ENCODE measurements around the gene HADH. TPM values are rescaled to one million over a fixed set of nuclear protein-coding genes. Genes with fewer than 3 reads are reported as not detected.

HADH gene
- total RNA-seq (2022; extraction: Qiagen RNA extraction; ENCODE audit: low read depth) = 22.9 to 25.7 TPM (median 24.4 TPM) in 5 replicates

DNA sequence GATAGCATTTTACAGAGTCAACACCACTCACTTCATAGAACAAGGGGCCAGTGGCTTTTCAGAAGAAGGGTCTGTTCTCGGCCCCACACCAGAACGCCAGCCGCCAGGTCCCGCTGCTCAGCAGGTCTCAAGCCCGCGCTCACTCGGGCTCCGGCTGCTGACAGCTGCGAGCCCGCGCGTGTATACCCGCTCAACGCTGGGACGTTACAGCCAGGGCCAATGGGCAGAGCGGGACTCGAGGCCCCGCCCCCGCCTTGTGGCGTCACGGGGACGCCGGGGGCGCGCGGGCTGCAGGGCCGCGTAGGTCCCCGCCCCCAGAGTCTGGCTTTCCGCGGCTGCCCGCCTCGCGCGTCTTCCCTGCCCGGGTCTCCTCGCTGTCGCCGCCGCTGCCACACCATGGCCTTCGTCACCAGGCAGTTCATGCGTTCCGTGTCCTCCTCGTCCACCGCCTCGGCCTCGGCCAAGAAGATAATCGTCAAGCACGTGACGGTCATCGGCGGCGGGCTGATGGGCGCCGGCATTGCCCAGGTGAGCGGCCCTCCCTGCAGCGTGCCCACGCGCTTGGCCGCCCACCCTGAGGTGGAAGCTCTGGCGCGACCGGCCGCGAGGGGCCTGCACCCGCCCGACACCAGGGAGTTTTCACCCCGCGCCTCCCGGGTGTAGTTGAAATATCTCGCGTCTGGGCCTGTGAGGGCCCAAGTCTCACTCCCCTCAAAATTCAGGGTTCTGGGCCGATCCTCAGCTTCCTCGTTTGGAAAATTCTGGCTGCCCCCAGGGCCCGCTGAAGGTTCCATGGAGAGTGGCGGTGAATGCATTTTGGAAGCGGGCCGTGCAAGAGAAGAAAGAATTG lies at the start of gene HADH:
HADH (plus strand) TSS at position 353 of the 850 bp plus-strand sequence; CDS start at position 397, 44 bp downstream.

Other genes starting within 250 kb of the HADH start
- gene SGMS2, start 165.0 kb upstream of the HADH start, total RNA-seq (2022; extraction: Qiagen RNA extraction; ENCODE audit: low read depth) = 14.6 to 22.7 TPM (median 19.9 TPM) in 5 replicates
- 1.2 to 1.8 TPM (median 1.6 TPM) in 5 replicates for gene CYP2U1, start 58.3 kb upstream of the HADH start, total RNA-seq (2022; extraction: Qiagen RNA extraction; ENCODE audit: low read depth)
- gene LEF1, start 179.0 kb downstream of the HADH start, total RNA-seq (2022; extraction: Qiagen RNA extraction; ENCODE audit: low read depth) = 0.07 TPM in 1 of 5 replicates, not detected in the others

Measured in A549 treated with CpdA at 1 μM for 4 hours (cell line).